H9 (cell line): ENCODE data around the gene CTR9. TPM values are rescaled to one million over a fixed set of nuclear protein-coding genes. Genes with fewer than 3 reads are reported as not detected.

Source experiments
- DNase-seq: peaks from one replicate; pipeline ENCODE4 v3.0.0-alpha.2; 2017
- H2AFZ ChIP-seq: one replicate; pipeline ENCODE4 v1.6.1; 2013; ENCODE audit warnings: mild to moderate bottlenecking, low read length, control low read depth, moderate library complexity
- H2AK5ac ChIP-seq: 2 replicates; pipeline ENCODE4 v1.6.1; 2013; ENCODE audit warnings: low read length, control low read depth, mixed read lengths; ENCODE audit not compliant: insufficient read length
- H2BK120ac ChIP-seq: one replicate; pipeline ENCODE4 v1.6.1; 2013; ENCODE audit warnings: low read depth, mild to moderate bottlenecking, low read length, control low read depth, inconsistent platforms; ENCODE audit not compliant: poor library complexity, severe bottlenecking
- H2BK12ac ChIP-seq: 2 replicates; pipeline ENCODE4 v1.6.1; 2013; ENCODE audit warnings: low read length, control low read depth, mixed read lengths, low read depth; ENCODE audit not compliant: insufficient read length
- H2BK15ac ChIP-seq: 2 replicates; pipeline ENCODE4 v1.6.1; 2013; ENCODE audit warnings: low read depth, low read length, control low read depth
- H2BK20ac ChIP-seq: one replicate; pipeline ENCODE4 v1.6.1; 2013; ENCODE audit warnings: low read depth, mild to moderate bottlenecking, low read length, control low read depth, inconsistent platforms; ENCODE audit not compliant: poor library complexity, severe bottlenecking
- H2BK5ac ChIP-seq: 2 replicates; pipeline ENCODE4 v1.6.1; 2013; ENCODE audit warnings: low read length, control low read depth, mixed read lengths; ENCODE audit not compliant: insufficient read length
- H3K14ac ChIP-seq: 2 replicates; pipeline ENCODE4 v1.6.1; 2013; ENCODE audit warnings: low read length, control low read depth; ENCODE audit not compliant: insufficient read depth
- H3K18ac ChIP-seq: 2 replicates; pipeline ENCODE4 v1.6.1; 2013; ENCODE audit warnings: low read depth, mild to moderate bottlenecking, mixed read lengths, low read length, control low read depth; ENCODE audit not compliant: insufficient read length
- H3K23ac ChIP-seq: 2 replicates; pipeline ENCODE4 v1.6.1; 2013; ENCODE audit warnings: low read length, control low read depth, mixed read lengths, low read depth; ENCODE audit not compliant: insufficient read length
- H3K23me2 ChIP-seq: 2 replicates; pipeline ENCODE4 v1.6.1; 2013; ENCODE audit warnings: low read depth, mild to moderate bottlenecking, mixed read lengths, low read length, control low read depth; ENCODE audit not compliant: insufficient read length, poor library complexity, severe bottlenecking
- H3K27ac ChIP-seq: 2 replicates; pipeline ENCODE4 v1.5.1; 2013; ENCODE audit warnings: low read length, control low read depth, mixed read lengths, low read depth; ENCODE audit not compliant: insufficient read length
- H3K27me3 ChIP-seq: 2 replicates; pipeline ENCODE4 v1.6.1; 2013; ENCODE audit warnings: low read length, control low read depth, inconsistent platforms; ENCODE audit not compliant: insufficient read depth
- H3K4ac ChIP-seq: 2 replicates; pipeline ENCODE4 v1.6.1; 2013; ENCODE audit warnings: low read depth, mild to moderate bottlenecking, control low read depth, inconsistent platforms, low read length, moderate library complexity
- H3K4me1 ChIP-seq: 2 replicates; pipeline ENCODE4 v1.6.1; 2013; ENCODE audit warnings: low read length, control low read depth, inconsistent platforms; ENCODE audit not compliant: insufficient read depth
- H3K4me2 ChIP-seq: 2 replicates; pipeline ENCODE4 v1.6.1; 2013; ENCODE audit warnings: low read length, control low read depth, mixed read lengths; ENCODE audit not compliant: insufficient read length, insufficient read depth
- H3K56ac ChIP-seq: 2 replicates; pipeline ENCODE4 v1.6.1; 2013; ENCODE audit warnings: low read depth, mild to moderate bottlenecking, mixed read lengths, low read length, control low read depth; ENCODE audit not compliant: insufficient read length
- H3K79me1 ChIP-seq: 2 replicates; pipeline ENCODE4 v1.6.1; 2013; ENCODE audit warnings: low read depth, mild to moderate bottlenecking, moderate library complexity, low read length, control low read depth, inconsistent platforms; ENCODE audit not compliant: insufficient read depth, poor library complexity, severe bottlenecking
- H3K79me2 ChIP-seq: 2 replicates; pipeline ENCODE4 v1.6.1; 2013; ENCODE audit warnings: low read length, control low read depth, inconsistent platforms; ENCODE audit not compliant: insufficient read depth
- H3K9ac ChIP-seq: 2 replicates; pipeline ENCODE4 v1.6.1; 2013; ENCODE audit warnings: low read length, control low read depth, mixed read lengths; ENCODE audit not compliant: insufficient read length; ENCODE audit errors: extremely low read depth
- H3K9me3 ChIP-seq: one replicate; pipeline ENCODE4 v1.6.1; 2013; ENCODE audit warnings: low read depth, low read length, inconsistent platforms; ENCODE audit not compliant: control insufficient read depth
- H3T11ph ChIP-seq: one replicate; pipeline ENCODE4 v1.6.1; 2013; ENCODE audit warnings: mild to moderate bottlenecking, low read length, control low read depth, inconsistent platforms
- H4K20me1 ChIP-seq: one replicate; pipeline ENCODE4 v1.6.1; 2013; ENCODE audit not compliant: control insufficient read depth, insufficient read length, insufficient read depth
- H4K5ac ChIP-seq: 2 replicates; pipeline ENCODE4 v1.6.1; 2013; ENCODE audit warnings: low read depth, mild to moderate bottlenecking, mixed read lengths, low read length, control low read depth; ENCODE audit not compliant: insufficient read length
- H4K8ac ChIP-seq: replicated peaks from 2 replicates; pipeline ENCODE4 v1.6.1; 2013; ENCODE audit warnings: low read length, control low read depth, mixed read lengths, low read depth; ENCODE audit not compliant: insufficient read length
- H4K91ac ChIP-seq: 2 replicates; pipeline ENCODE4 v1.6.1; 2013; ENCODE audit warnings: low read depth, mild to moderate bottlenecking, moderate library complexity, mixed read lengths, low read length, control low read depth; ENCODE audit not compliant: insufficient read length
- H3K27ac Mint-ChIP-seq, 3 experiments: 2 replicates in 2 of 3; 3 replicates in 1 of 3; pipeline ENCODE4 v1.8.0; 2020 to 2021; ENCODE audit warnings: mixed read lengths in 3 of 3, mild to moderate bottlenecking in 1 of 3, moderate library complexity in 1 of 3
- H3K27me3 Mint-ChIP-seq: 2 replicates; pipeline ENCODE4 v1.8.0; 2021; ENCODE audit warnings: low read depth, mild to moderate bottlenecking, moderate library complexity, mixed read lengths
- H3K36me3 Mint-ChIP-seq, 3 experiments: 2 replicates in 2 of 3; 3 replicates in 1 of 3; pipeline ENCODE4 v1.8.0; 2020 to 2021; ENCODE audit warnings: low read depth in 3 of 3, mixed read lengths in 3 of 3; ENCODE audit not compliant: insufficient read depth in 1 of 3
- H3K4me1 Mint-ChIP-seq, 2 experiments: 2 replicates each; pipeline ENCODE4 v1.8.0; 2020; ENCODE audit warnings: mixed read lengths in 2 of 2
- H3K4me3 Mint-ChIP-seq, 2 experiments: 2 replicates in 1 of 2; 3 replicates in 1 of 2; pipeline ENCODE4 v1.8.0; 2020 to 2021; ENCODE audit warnings: mild to moderate bottlenecking in 2 of 2, mixed read lengths in 2 of 2, moderate library complexity in 1 of 2
- H3K9me3 Mint-ChIP-seq, 2 experiments: 2 replicates in 1 of 2; 3 replicates in 1 of 2; pipeline ENCODE4 v1.8.0; 2020; ENCODE audit warnings: mild to moderate bottlenecking in 2 of 2, mixed read lengths in 2 of 2, moderate library complexity in 1 of 2
- CTCF ChIP-seq: fragments of 200-600 bp; sonication (generic); conservative IDR thresholded peaks from 3 replicates; pipeline ENCODE4 v1.8.0; 2021; ENCODE audit warnings: antibody characterized with exemption, mild to moderate bottlenecking
- WGBS: extraction: QIAGEN DNeasy Blood & Tissue Kit; methylation state at CpG from one replicate; pipeline ENCODE4 v1.1.7; 2013; ENCODE audit warnings: missing lambda C conversion rate, low lambda C conversion rate, mixed read lengths; ENCODE audit not compliant: insufficient read length; ENCODE audit errors: extremely low coverage; 5-methylcytosine and 5-hydroxymethylcytosine counted together
- total RNA-seq: library from RNA; stranded (reverse); gene quantifications from 2 replicates; pipeline ENCODE4 v1.2.1, GENCODE V29; 2021

Gene CTR9
- total RNA-seq, 1 experiment from 2014 or later = 37.5 TPM

- Histone ChIP-seq H2BK20ac (no peak overlapping the region), H3K18ac (no peak overlapping the region), H3K79me2 (no peaks in the 10 kb centered on the region), H3T11ph (no peak overlapping the region), H4K8ac (no peak overlapping the region), H3K23ac (no peak overlapping the region), H2BK5ac (no peak overlapping the region), H3K23me2 (no peaks in the 10 kb centered on the region), H2BK15ac (no peak overlapping the region), H3K9ac (no peak overlapping the region), H2AK5ac (no peak overlapping the region), H3K4me2 (no peak overlapping the region), H2BK120ac (no peak overlapping the region), H4K20me1 (no peaks in the 10 kb centered on the region), H3K9me3 (no peaks in the 10 kb centered on the region), H3K4me1 (no peaks in the 10 kb centered on the region), H3K4ac (no peak overlapping the region), H2BK12ac (no peak overlapping the region), H3K27ac (no peak overlapping the region), H2AFZ (no peak overlapping the region), H4K5ac (no peak overlapping the region), H3K14ac (no peak overlapping the region), H4K91ac (no peak overlapping the region), H3K27me3 (no peaks in the 10 kb centered on the region), H3K79me1 (no peaks in the 10 kb centered on the region), H3K56ac (no peak overlapping the region)
- WGBS = no CpG with 5 or more reads among the region's 4 CpGs
- H3K36me3 Mint-ChIP-seq = peaks cover 0 to 6% (median 0%) of the 10 kb centered on the region in 3 experiments; a peak in 2 of 7 replicates
- no peaks in the 10 kb centered on the region; the same call in none of the 2 replicates for H3K27me3 Mint-ChIP-seq
- TF ChIP-seq CTCF = no peak
- no peak for DNase-seq
- H3K4me3 Mint-ChIP-seq = no peak overlapping the region
- peaks cover 5% of the 10 kb centered on the region in 2 experiments; a peak in 4 of 5 replicates for H3K9me3 Mint-ChIP-seq
- no peak overlapping the region for H3K27ac Mint-ChIP-seq
- H3K4me1 Mint-ChIP-seq = no peaks in the 10 kb centered on the region
Observed at GRCh38 chr11:10829139-10829538, 78.1 kb downstream of the CTR9 start.

Other genes with a start within 250 kb of the CTR9 start
- 23.7 and 24.7 TPM in 2 replicates for gene RNF141, start 210.1 kb upstream of the CTR9 start, total RNA-seq
- gene LYVE1, start 182.6 kb upstream of the CTR9 start, total RNA-seq = not detected in 2 replicates
- 2.4 and 3.3 TPM in 2 replicates for gene IRAG1, start 57.5 kb upstream of the CTR9 start, total RNA-seq
- 1,013 and 1,056 TPM in 2 replicates for gene EIF4G2, start 57.7 kb downstream of the CTR9 start, total RNA-seq
- gene ZBED5, start 106.8 kb downstream of the CTR9 start, total RNA-seq = 65.8 TPM in 2 replicates